Common myeloid progenitor, CD34-positive (primary cell): ENCODE data around the gene LRRC8D.
"Not testable (repeated sequence)": the region's sequence is repeated elsewhere in the genome, so short reads cannot be mapped to it uniquely, and the experiment has no call there.

Experiments used
- CTCF ChIA-PET: fragments of 350-600 bp; sonication (Branson Sonifier 250); formaldehyde crosslinking; loops from one replicate; lab custom pipeline; 2021; ENCODE audit warnings: antibody characterized with exemption; lab: Charles Lee
- POLR2A ChIA-PET: fragments of 350-600 bp; sonication (Branson Sonifier 250); formaldehyde crosslinking; loops from one replicate; lab custom pipeline; 2021; ENCODE audit warnings: antibody characterized with exemption; lab: Charles Lee
- DNase-seq, 3 donors: peaks; one replicate each; pipeline versions ENCODE4 v3.0.0 to v3.0.0-alpha.2; 2013
- H3K27ac ChIP-seq, 2 experiments: 1 replicate in 1 of 2; 2 replicates in 1 of 2; pipeline ENCODE4 v1.7.0; 2013; ENCODE audit warnings: inconsistent platforms in 2 of 2, low read length in 2 of 2, mild to moderate bottlenecking in 2 of 2, low read depth in 1 of 2, moderate library complexity in 1 of 2; ENCODE audit not compliant: severe bottlenecking in 2 of 2, insufficient read depth in 1 of 2, poor library complexity in 1 of 2
- H3K27me3 ChIP-seq, 5 experiments: replicated peaks in 2 of 5; 1 replicate in 3 of 5; 2 replicates in 2 of 5; pipeline versions ENCODE4 v1.6.1 to v1.7.0; 2013; ENCODE audit warnings: low read length in 4 of 5, mild to moderate bottlenecking in 2 of 5, moderate library complexity in 2 of 5, inconsistent platforms in 1 of 5; ENCODE audit not compliant: insufficient read depth in 5 of 5, control insufficient read depth in 4 of 5
- H3K36me3 ChIP-seq, 4 experiments: 1 replicate in 2 of 4; 2 replicates in 2 of 4; pipeline versions ENCODE4 v1.6.1 to v1.7.0; 2013; ENCODE audit warnings: low read length in 3 of 4, control low read depth in 1 of 4, mild to moderate bottlenecking in 1 of 4; ENCODE audit not compliant: control insufficient read depth in 4 of 4, insufficient read depth in 4 of 4
- H3K4me1 ChIP-seq, 4 experiments: 1 replicate in 3 of 4; 2 replicates in 1 of 4; pipeline versions ENCODE4 v1.6.1 to v1.7.1; 2013; ENCODE audit warnings: low read length in 3 of 4, mild to moderate bottlenecking in 3 of 4, control low read depth in 1 of 4, inconsistent platforms in 1 of 4, moderate library complexity in 1 of 4; ENCODE audit not compliant: control insufficient read depth in 4 of 4, insufficient read depth in 4 of 4; ENCODE audit errors: control extremely low read depth in 1 of 4
- H3K4me3 ChIP-seq, 7 experiments: 1 replicate in 4 of 7; 2 replicates in 3 of 7; pipeline versions ENCODE4 v1.5.1 to v1.7.0; 2013; ENCODE audit warnings: mild to moderate bottlenecking in 7 of 7, low read length in 6 of 7, moderate library complexity in 6 of 7, inconsistent platforms in 2 of 7, low read depth in 2 of 7, control low read depth in 1 of 7; ENCODE audit not compliant: insufficient read depth in 4 of 7, control insufficient read depth in 1 of 7; ENCODE audit errors: extremely low read depth in 1 of 7
- H3K9me3 ChIP-seq, 5 experiments: 1 replicate in 4 of 5; 2 replicates in 1 of 5; pipeline versions ENCODE4 v1.6.1 to v1.7.1; 2013; ENCODE audit warnings: low read length in 4 of 5, mild to moderate bottlenecking in 2 of 5, inconsistent platforms in 1 of 5, low read depth in 1 of 5, moderate library complexity in 1 of 5; ENCODE audit not compliant: control insufficient read depth in 4 of 5, insufficient read depth in 2 of 5; ENCODE audit errors: control extremely low read depth in 1 of 5
- WGBS: methylation state at CpG from one replicate; pipeline ENCODE4 v1.1.5; 2013; ENCODE audit not compliant: insufficient coverage; 5-methylcytosine and 5-hydroxymethylcytosine counted together

LRRC8D gene

GRCh38 chr1:89797876-89798275 lies 23.0 kb upstream of the LRRC8D start:
- H3K27me3 ChIP-seq, H3K27ac ChIP-seq, DNase-seq, H3K9me3 ChIP-seq, POLR2A ChIA-PET, H3K4me3 ChIP-seq, H3K36me3 ChIP-seq: not testable (repeated sequence)
- peaks cover 0 to 32% (median 23%) of the 10 kb centered on the region in 4 experiments for H3K4me1 ChIP-seq
- 98% methylated on average over 10 of the region's 32 CpGs for WGBS
- CTCF ChIA-PET: interaction anchor here (0.7 to 0.9 kb wide), 2 partner anchors 122 to 188 kb away, joined by 3 read pairs; no protein-coding TSS in a partner anchor

GRCh38 chr1:89799495-89799894 lies 21.3 kb upstream of the LRRC8D start:
- 0% methylated on average over 2 of the region's 4 CpGs for WGBS

GRCh38 chr1:89800022-89800655 lies 20.7 kb upstream of the LRRC8D start:
- POLR2A ChIA-PET: interaction anchor here (1.1 kb wide), 1 partner anchor 175 kb away, joined by 4 read pairs; no protein-coding TSS in a partner anchor
- Histone ChIP-seq H3K4me3 (peak overlapping the region in 2 of 7 experiments; percentile 21 to 54), H3K4me1 (peaks cover 5 to 38% (median 23%) of the 10 kb centered on the region in 4 experiments), H3K27me3 (no peaks in the 10 kb centered on the region), H3K27ac (no peak overlapping the region), H3K36me3 (no peaks in the 10 kb centered on the region), H3K9me3 (no peaks in the 10 kb centered on the region)
- no peak for DNase-seq
- CTCF ChIA-PET: interaction anchor here (0.6 to 2.8 kb wide), 13 partner anchors 9 to 194 kb away, joined by 3 to 16 read pairs (median 5); no protein-coding TSS in a partner anchor
- WGBS: 76% methylated on average over 4 of the region's 4 CpGs

More at GRCh38 chr1:89799495-89799894, 21.3 kb upstream of the LRRC8D start:
- H3K27me3 ChIP-seq: no peaks in the 10 kb centered on the region
- peak; percentile 71 to 94 (median 93) for DNase-seq
- POLR2A ChIA-PET: interaction anchor here (1.1 kb wide), 1 partner anchor 176 kb away, joined by 4 read pairs; no protein-coding TSS in a partner anchor
- H3K9me3 ChIP-seq: no peaks in the 10 kb centered on the region
- H3K4me3 ChIP-seq: peak overlapping the region in 2 of 7 experiments; percentile 5 to 54
- CTCF ChIA-PET: interaction anchor here (0.7 to 2.0 kb wide), 12 partner anchors 10 to 194 kb away, joined by 3 to 16 read pairs (median 3); no protein-coding TSS in a partner anchor
- no peak overlapping the region for H3K27ac ChIP-seq
- H3K4me1 ChIP-seq: peaks cover 2 to 34% (median 23%) of the 10 kb centered on the region in 4 experiments
- no peaks in the 10 kb centered on the region for H3K36me3 ChIP-seq

- Histone ChIP-seq H3K27me3 (no peaks in the 10 kb centered on the region), H3K36me3 (no peaks in the 10 kb centered on the region), H3K4me3 (peak overlapping the region in 2 of 7 experiments; percentile 10 to 21), H3K27ac (no peak overlapping the region), H3K9me3 (no peaks in the 10 kb centered on the region), H3K4me1 (peaks cover 5 to 38% (median 23%) of the 10 kb centered on the region in 4 experiments)
- POLR2A ChIA-PET: no interaction called here
- DNase-seq: no peak
- whole genome bisulfite sequencing: 90% methylated on average over 5 of the region's 7 CpGs
- CTCF ChIA-PET: interaction anchor here (0.6 to 3.2 kb wide), 6 partner anchors 20 to 188 kb away, joined by 3 to 16 read pairs (median 6); no protein-coding TSS in a partner anchor
Measured at GRCh38 chr1:89800718-89801117, 20.1 kb upstream of the LRRC8D start.

GRCh38 chr1:89802051-89802450 lies 18.8 kb upstream of the LRRC8D start:
- POLR2A ChIA-PET: no interaction called here
- no peaks in the 10 kb centered on the region for H3K9me3 ChIP-seq
- 100% methylated on average over 1 of the region's 2 CpGs for WGBS
- no peak overlapping the region for H3K4me3 ChIP-seq
- H3K27me3 ChIP-seq: no peaks in the 10 kb centered on the region
- no peak overlapping the region for H3K27ac ChIP-seq
- peaks cover 5 to 38% (median 23%) of the 10 kb centered on the region in 4 experiments for H3K4me1 ChIP-seq
- no peak for DNase-seq
- H3K36me3 ChIP-seq: no peaks in the 10 kb centered on the region
- CTCF ChIA-PET: interaction anchor here (0.9 to 3.4 kb wide), 11 partner anchors 11 to 190 kb away, joined by 3 to 23 read pairs (median 7); partner anchors contain the start of gene LRRC8D

- ChIA-PET CTCF (interaction anchor here (1.0 to 3.4 kb wide), 11 partner anchors 12 to 186 kb away, joined by 4 to 23 read pairs (median 11); partner anchors contain the start of gene LRRC8D), POLR2A (no interaction called here)
- DNase-seq: no peak
- Histone ChIP-seq H3K27me3 (no peaks in the 10 kb centered on the region), H3K36me3 (no peaks in the 10 kb centered on the region), H3K4me3 (no peak overlapping the region), H3K27ac (no peak overlapping the region), H3K4me1 (peaks cover 5 to 38% (median 23%) of the 10 kb centered on the region in 4 experiments), H3K9me3 (no peaks in the 10 kb centered on the region)
- WGBS: 100% methylated on average over 2 of the region's 2 CpGs
Measured at GRCh38 chr1:89802841-89803240, 18.0 kb upstream of the LRRC8D start.
